ENCODE results near the gene WDR37.

- no peak for TF ChIP-seq POLR2A (IDR thresholded peaks at IDR 0.05)
- no peak for TF ChIP-seq CTCF (IDR thresholded peaks at IDR 0.05)
Observed at GRCh38 chr10:1156921-1157614, 100.9 kb downstream of the WDR37 start.

Data from prostate gland (tissue), 2 donors.